GM18858 (cell line): ENCODE measurements around the gene SLC17A7.
"Not testable (repeated sequence)": the region's sequence is repeated elsewhere in the genome, so short reads cannot be mapped to it uniquely, and the experiment has no call there.

Experiments
- ATAC-seq: cut with Tn5 transposase; IDR thresholded peaks from one replicate; pipeline ENCODE4 v1.9.1; 2021; ENCODE audit not compliant: unreplicated experiment

SLC17A7 gene

DNA sequence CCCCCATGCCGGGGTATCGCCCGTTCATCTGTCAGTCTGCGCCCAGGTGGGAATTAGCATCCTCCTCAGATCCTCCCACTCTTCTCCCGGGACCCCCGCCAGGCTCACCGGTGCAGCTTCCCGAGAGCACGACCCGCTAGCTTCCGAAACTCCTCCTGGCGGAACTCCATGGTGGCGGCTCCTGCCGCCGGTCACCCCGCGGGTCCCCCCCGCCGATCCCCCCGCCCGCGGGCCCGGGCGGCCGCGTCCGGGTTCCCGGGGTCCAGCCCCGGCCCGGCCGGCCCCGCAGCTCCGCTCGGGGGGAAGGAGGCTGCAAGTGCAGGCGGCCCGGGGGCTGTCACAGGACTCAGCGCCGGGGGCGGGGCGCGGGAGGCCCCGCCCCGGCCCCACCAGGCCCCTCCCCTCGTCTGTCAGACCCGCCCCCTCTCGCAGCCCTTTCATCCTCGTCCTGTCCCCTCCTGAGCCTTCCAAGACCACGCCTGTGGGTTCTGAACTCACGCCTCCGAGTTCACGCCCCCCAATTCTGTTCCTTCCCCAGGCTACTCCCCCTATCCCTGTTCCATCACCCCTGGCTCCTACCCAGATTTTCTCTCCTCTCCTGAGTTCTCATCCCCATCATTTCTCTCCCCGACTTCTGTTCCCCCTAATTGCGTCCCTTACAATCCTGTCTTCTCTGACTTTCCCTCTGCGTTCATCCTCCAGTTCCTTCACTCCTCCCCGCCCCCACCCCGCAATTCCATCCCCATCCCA lies at the start of gene SLC17A7:
TSS of gene SLC17A7 (minus strand) at position 318 of the 750 bp plus-strand sequence. CDS start at position 170, 148 bp downstream.
- ATAC-seq = no peak

GRCh38 chr19:49490287-49491029 lies 49.1 kb upstream of the SLC17A7 start:
- no peak for ATAC-seq

DNA sequence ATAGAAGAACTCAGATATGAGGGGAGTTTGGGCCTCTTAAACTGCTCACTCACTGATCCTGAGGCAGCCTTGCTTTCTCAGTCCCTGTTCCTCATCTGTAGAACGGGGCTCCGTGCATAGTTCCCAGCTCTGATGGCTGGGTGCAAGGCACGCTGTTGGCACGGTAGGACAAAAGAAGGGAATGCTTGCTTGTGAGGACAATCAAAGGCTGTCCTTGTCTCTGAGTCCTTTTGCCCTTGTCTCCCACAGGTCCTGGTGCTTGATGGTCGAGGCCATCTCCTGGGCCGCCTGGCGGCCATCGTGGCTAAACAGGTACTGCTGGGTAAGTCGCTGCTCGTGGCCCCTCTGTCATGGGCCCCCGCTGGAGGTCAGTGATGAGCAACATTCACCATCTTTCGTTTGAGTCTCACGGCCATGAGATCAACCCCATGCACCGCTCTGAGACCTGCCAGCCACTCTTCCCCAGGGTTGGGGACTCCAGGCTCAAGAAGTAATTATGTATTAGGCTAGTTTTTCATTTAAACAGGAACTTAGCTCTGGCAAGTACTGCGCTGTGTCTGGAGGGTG lies 48.4 kb upstream of the SLC17A7 start:
- no peak for ATAC-seq

GRCh38 chr19:49488863-49489537 lies 47.7 kb upstream of the SLC17A7 start:
- ATAC-seq = no peak

GRCh38 chr19:49488046-49488862 lies 46.9 kb upstream of the SLC17A7 start:
- ATAC-seq = no peak

DNA sequence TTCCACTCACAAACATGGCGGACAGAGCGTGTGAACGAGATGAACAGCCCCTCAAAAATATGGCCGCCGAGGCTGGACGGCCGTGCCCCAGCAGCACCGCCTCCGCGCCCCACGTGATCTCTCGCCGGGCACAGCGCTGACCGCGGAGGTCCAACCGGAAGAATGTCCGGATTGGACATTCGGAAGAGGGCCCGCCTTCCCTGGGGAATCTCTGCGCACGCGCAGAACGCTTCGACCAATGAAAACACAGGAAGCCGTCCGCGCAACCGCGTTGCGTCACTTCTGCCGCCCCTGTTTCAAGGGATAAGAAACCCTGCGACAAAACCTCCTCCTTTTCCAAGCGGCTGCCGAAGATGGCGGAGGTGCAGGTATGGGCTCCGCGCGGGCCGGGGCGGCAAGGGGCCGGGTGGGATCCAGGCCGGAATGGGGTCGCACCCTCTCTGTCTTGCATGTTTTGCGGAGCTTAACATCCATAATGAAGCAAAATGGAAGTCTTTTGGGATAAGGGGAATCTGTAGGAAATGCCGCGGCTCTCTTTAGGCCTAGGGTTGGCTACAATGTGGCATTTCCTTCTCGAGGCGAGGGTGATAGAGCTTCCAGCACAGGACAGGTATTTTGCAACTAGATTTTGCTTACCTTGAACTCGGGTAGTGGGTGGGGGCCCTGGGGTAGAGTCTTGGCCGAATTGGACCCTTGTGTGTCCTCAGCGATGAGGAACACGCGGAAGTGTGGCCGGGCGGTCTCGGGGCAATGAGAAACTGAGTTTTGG lies 46.1 kb upstream of the SLC17A7 start, which contains the start of gene RPL13A:
TSS of gene RPL13A (plus strand) at position 332 of the 769 bp plus-strand sequence. CDS start at position 354, 22 bp downstream.
- peak; percentile 82 for ATAC-seq

DNA sequence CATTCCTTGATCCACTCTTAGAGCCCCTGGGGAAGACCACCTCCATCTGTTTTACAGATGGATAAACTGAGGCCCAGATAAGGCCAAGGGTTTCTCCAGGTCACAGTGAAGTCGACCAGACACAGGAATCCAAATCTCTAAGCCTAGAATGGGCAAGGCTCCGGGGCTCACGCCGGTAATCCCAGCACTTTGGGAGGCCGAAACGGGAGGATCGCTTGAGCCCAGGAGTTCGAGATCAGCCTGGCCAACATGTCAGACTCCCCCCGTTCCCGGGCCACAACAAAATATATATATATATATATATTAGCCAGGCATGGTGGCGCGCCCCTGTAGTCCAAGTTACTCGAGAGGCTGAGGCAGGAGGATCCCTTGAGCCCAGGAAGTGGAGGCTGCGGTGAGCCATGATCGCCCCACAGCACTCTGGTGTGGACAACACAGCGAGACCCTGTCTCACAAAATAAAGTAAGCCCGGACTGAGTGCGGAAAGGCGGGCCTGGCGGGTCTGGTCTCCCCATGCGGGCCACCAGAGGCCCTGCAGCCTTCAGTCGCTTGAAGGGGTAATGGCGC lies 45.5 kb upstream of the SLC17A7 start:
- ATAC-seq = no peak

DNA sequence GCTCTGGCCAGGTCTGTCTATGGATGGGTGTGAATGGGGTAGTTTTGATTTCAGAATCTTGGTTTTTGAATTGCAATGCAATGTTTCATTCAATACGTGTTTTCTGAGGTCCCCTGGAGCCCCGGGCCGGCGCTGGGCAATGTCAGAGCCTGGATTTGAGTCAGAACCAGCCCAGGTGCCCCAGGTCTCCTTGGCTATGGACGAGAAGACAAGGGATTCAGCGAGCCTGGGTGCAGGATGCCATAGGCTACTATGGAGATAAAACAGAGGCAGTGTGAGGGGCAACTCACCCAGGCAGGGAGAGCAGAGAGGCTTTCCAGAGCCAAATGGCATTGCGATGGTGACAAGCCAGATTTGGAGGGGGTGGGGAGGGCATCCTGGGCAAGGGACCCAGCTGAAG lies 44.9 kb upstream of the SLC17A7 start:
- ATAC-seq = no peak

GRCh38 chr19:49481020-49481683 lies 39.8 kb upstream of the SLC17A7 start:
- no peak for ATAC-seq

DNA sequence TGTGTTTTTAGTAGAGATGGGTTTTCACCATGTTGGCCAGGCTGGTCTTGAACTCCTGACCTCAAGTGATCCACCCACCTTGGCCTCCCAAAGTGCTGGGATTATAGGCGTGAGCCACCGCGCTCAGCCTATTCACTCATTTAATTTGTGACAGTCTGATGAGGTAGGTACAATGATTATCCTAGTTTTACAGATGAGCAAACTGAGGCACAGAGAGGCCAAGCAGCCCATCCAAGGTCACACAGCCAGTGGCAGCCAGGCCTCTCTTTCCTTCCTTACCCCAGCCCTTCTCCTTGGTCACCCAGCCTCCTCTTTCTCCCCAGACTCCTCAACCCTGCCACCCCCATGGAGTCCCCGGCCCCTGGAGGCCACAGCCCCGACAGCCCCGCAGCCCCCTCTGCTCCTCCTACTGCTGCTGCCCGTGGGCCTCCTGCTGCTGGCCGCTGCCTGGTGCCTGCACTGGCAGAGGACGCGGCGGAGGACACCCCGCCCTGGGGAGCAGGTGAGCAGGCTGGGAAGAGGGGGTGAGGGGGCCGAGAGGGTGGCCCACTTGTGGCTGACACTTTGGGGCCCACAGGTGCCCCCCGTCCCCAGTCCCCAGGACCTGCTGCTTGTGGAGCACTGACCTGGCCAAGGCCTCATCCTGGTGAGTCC lies 38.8 kb upstream of the SLC17A7 start:
- ATAC-seq = no peak

DNA sequence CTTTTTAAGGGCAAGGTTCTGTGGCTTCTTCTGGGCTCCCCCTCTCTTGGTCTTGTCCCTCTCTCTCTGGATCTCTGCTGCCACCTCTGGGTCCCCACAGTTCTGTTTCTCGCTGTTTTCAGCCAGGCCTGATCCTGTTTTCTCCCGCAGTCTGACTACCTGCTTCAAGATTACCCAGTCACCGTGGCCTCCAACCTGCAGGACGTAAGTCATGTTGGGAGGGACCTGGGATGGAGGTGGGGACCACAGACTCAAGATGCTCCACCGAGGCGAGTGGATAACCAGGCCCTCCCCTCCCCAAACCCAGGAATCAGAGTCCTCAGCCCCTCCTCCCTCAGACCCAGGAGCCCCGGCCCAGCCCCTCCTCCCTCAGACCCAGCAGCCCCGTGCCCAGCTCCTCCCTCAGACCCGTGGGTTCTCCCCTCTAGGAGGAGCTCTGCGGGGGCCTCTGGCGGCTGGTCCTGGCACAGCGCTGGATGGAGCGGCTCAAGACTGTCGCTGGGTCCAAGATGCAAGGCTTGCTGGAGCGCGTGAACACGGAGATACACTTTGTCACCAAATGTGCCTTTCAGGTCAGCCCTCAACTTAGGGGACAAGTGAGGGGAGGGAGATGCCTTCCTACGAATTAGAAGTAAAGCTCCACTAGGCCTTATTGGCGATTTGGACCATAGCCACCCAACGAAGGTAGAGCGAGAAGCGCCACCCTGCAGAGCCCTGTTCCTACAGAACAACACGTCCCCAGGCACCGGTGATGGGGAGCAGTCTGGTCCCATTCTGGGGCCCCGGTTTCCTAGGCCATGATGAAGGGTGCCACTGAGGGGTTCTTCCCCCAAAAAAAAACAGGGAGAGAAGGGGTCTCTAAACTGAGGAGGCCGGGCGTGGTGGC lies 34.9 kb upstream of the SLC17A7 start:
- ATAC-seq = no peak

DNA sequence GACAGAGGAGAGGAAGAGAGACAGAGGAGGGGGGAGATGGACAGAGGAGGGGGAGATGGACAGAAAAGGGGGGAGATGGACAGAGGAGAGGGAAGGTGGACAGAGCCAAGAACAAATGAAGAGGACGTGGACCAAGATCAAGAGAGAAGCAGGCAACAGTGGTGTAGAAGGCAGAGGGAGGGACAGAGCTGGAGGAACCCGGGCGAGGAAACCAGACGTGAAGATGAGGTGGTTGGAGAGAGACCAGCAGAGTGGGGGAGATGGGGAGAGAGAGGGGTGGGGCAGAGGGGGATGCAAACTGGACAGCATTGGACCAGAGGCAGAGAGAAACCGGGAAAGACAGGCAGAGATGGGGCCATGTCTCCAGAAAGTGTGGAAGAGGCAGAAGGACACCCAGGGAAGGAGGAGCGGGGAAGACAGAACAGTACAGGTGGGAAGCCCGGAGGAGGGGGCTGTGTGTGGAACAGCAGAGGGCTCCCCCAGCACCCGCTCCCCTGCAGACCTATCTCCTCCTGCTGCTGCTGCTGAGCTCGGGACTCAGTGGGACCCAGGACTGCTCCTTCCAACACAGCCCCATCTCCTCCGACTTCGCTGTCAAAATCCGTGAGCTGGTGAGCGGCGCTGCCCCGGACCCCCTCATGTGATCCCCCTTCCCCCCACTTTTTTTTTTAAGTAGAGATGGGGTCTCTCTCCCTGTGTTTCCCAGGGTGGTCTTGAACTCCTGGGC lies 34.0 kb upstream of the SLC17A7 start:
- no peak for ATAC-seq

DNA sequence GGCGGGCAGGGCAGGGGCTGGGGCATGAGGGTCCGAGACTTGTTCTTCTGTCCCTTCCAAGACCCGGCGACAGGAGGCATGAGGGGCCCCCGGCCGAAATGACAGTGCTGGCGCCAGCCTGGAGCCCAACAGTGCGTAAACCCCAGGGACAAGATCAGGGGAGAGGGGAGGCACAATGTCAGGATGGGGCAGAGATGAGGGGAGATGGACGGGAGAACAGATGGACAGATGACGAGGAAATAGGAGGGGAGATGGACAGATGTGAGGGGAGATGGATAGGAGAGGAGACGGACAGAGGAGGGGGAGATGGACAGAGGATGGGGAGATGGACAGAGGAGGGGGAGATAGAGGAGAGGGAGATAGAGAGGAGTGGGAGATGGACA lies 33.2 kb upstream of the SLC17A7 start:
- no peak for ATAC-seq

GRCh38 chr19:49473868-49474541 lies 32.7 kb upstream of the SLC17A7 start, which contains the start of gene FLT3LG:
FLT3LG (plus strand) TSS chr19:49474215; CDS start chr19:49474640, 425 bp downstream.
- ATAC-seq = no peak

- not testable (repeated sequence) for ATAC-seq
Measured at GRCh38 chr19:49473501-49473867, 32.2 kb upstream of the SLC17A7 start.

- no peak for ATAC-seq
Measured at GRCh38 chr19:49472936-49473335, 31.6 kb upstream of the SLC17A7 start.
